K562 (cell line): ENCODE data around the gene HOXD13. TPM values are rescaled to one million over a fixed set of nuclear protein-coding genes. Genes with fewer than 3 reads are reported as not detected.

Experiments used
- HEY1 ChIP-seq: fragments of 250-450 bp; sonication (Bioruptor Pico); IDR thresholded peaks from 2 replicates; pipeline ENCODE4 v1.5.0; 2020; ENCODE audit warnings: mild to moderate bottlenecking, moderate library complexity, borderline replicate concordance
- HMGXB4 ChIP-seq: sonication (generic); formaldehyde crosslinking; IDR thresholded peaks from 2 replicates; pipeline ENCODE4 v1.8.1; 2023; ENCODE audit warnings: mild to moderate bottlenecking, missing genetic modification reagents
- NELFE ChIP-seq: IDR thresholded peaks from 2 replicates; pipeline ENCODE4 v1.6.1; 2011; ENCODE audit warnings: mild to moderate bottlenecking; ENCODE audit not compliant: insufficient read depth, insufficient read length
- NKRF ChIP-seq: fragments of 450-650 bp; IDR thresholded peaks from 2 replicates; pipeline ENCODE4 v1.6.1; 2016; ENCODE audit warnings: borderline replicate concordance
- REST ChIP-seq, 2 experiments: fragments of 450-650 bp; formaldehyde crosslinking in 1 of 2; IDR thresholded peaks; 2 replicates each; pipeline versions ENCODE4 v1.4.0 to v1.6.1; 2014 to 2020; ENCODE audit warnings: mild to moderate bottlenecking in 2 of 2, borderline replicate concordance in 1 of 2, low read depth in 1 of 2
- SRSF3 ChIP-seq: fragments of 200-400 bp; formaldehyde crosslinking; IDR thresholded peaks from 2 replicates; pipeline ENCODE4 v1.6.1; 2016; ENCODE audit warnings: mild to moderate bottlenecking, low read length, moderate library complexity; ENCODE audit not compliant: insufficient read depth
- STAT5A ChIP-seq: IDR thresholded peaks from 2 replicates; pipeline ENCODE4 v1.6.1; 2012; ENCODE audit warnings: low read length, inconsistent platforms, borderline replicate concordance
- TOE1 ChIP-seq, 2 experiments: fragments of 450-650 bp in 1 of 2; sonication (generic) in 1 of 2; formaldehyde crosslinking in 1 of 2; IDR thresholded peaks; 2 replicates each; pipeline versions ENCODE4 v1.7.1 to v1.8.0; 2016 to 2022; ENCODE audit warnings: borderline replicate concordance in 2 of 2, mild to moderate bottlenecking in 2 of 2, antibody characterized with exemption in 1 of 2, inconsistent platforms in 1 of 2, low read depth in 1 of 2, missing genetic modification reagents in 1 of 2, moderate library complexity in 1 of 2
- TSC22D4 ChIP-seq: fragments of 450-650 bp; IDR thresholded peaks from 2 replicates; pipeline ENCODE4 v1.6.1; 2016; ENCODE audit warnings: missing genetic modification characterization, missing biosample characterization, control low read depth
- USF1 ChIP-seq: sonication (generic); formaldehyde crosslinking; IDR thresholded peaks from 2 replicates; pipeline ENCODE4 v1.9.0; 2022; ENCODE audit warnings: mild to moderate bottlenecking, missing genetic modification reagents
- ZNF551 ChIP-seq: fragments of 250-450 bp; sonication (Bioruptor Pico); IDR thresholded peaks from 2 replicates; pipeline ENCODE4 v1.5.0; 2021; ENCODE audit warnings: mild to moderate bottlenecking, moderate library complexity
- ZNF696 ChIP-seq: fragments of 250-450 bp; sonication (Bioruptor Pico); conservative IDR thresholded peaks from 2 replicates; pipeline ENCODE4 v1.4.0; 2020; ENCODE audit warnings: mild to moderate bottlenecking, moderate library complexity
- polyA plus RNA-seq, 8 experiments: library from polyadenylated mRNA; depleted of rRNA in 4 of 8; stranded (reverse) in 5 of 8; unstranded in 3 of 8; fragments of >200 nt; fragmentation: Nextera tagmentation in 2 of 8; fragmentation: Illumina TruSeq in 1 of 8; extraction: Ambion mirVana in 2 of 8; extraction: Trizol in 1 of 8; gene quantifications; 2 replicates each; pipeline versions ENCODE4 v1.2.1 to v1.2.3, GENCODE V29; 2011 to 2014; ENCODE audit warnings: inconsistent platforms in 1 of 8, missing spikeins in 1 of 8
- total RNA-seq, 7 experiments: library from RNA; depleted of rRNA in 6 of 7; stranded (reverse); fragments of >200 nt in 6 of 7; fragmentation: Illumina TruSeq in 2 of 7; extraction: Trizol in 2 of 7; gene quantifications; 2 replicates each; pipeline versions ENCODE4 v1.2.1 to v1.2.3, GENCODE V29; 2011 to 2021; ENCODE audit warnings: low replicate concordance in 1 of 7

Gene HOXD13
- total and polyA plus RNA-seq, 9 of the 15 experiments (the other 6 are each of a cell fraction or from before 2014, with no cell fraction given) = 0.03 to 0.04 TPM; not detected in 7

- peak; percentile 65; the same call in 1 of the 2 replicates for TF ChIP-seq REST (IDR thresholded peaks at IDR 0.05; ENCODE audit: borderline replicate concordance)
- no peak for TF ChIP-seq REST (CRISPR knock-in tag; IDR thresholded peaks at IDR 0.05; ENCODE audit: low read depth)
- no peak for TF ChIP-seq SRSF3
- TF ChIP-seq STAT5A = no peak
- TF ChIP-seq ZNF551 (CRISPR knock-in tag) = no peak
- 0 out of 2 replicates have a peak, but pooled peaks have one; percentile 26 for TF ChIP-seq TOE1 (IDR thresholded peaks at IDR 0.05; ENCODE audit: borderline replicate concordance)
- TF ChIP-seq TOE1 (CRISPR knock-in tag; IDR thresholded peaks at IDR 0.05; ENCODE audit: borderline replicate concordance, low read depth) = no peak
- no peak for TF ChIP-seq TSC22D4 (tag)
- TF ChIP-seq NKRF = no peak
- TF ChIP-seq NELFE = no peak
- no peak for TF ChIP-seq ZNF696 (CRISPR knock-in tag)
- no peak for TF ChIP-seq HEY1 (CRISPR knock-in tag)
- TF ChIP-seq USF1 (CRISPR knock-in tag) = no peak
- TF ChIP-seq HMGXB4 (CRISPR knock-in tag) = no peak
These were observed 4.7 kb downstream of the HOXD13 start (continued) for GRCh38 chr2:176096986-176097819.
